ENCODE results near the gene PFKFB1. TPM values are rescaled to one million over a fixed set of nuclear protein-coding genes. Genes with fewer than 3 reads are reported as not detected.

PFKFB1 gene
- total RNA-seq, result 0.22 and 0.39 TPM in 2 replicates

DNA sequence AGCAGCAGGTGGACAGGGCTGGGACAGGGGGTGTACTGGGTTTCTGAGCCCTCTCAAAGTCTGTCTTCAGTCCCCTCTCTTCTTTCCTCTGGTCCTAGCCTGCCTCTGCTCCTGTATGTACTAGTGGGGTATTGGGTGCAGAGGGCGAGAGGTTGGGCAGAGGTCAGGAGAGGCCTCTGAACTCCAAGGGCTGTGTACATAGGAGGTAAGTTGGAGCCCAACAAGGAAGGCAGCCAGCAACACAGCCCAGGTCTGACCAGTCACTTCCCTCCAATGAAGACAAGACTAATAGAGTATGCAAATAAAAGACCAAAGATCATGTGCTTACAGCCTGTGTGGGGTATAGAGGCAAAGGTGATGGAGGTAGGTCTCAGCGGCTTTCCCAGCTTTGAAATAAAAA is at the start of gene PFKFB1:
Gene PFKFB1 (minus strand): TSS at position 90 of the 400 bp plus-strand sequence. CDS start 181 bp downstream, outside the sequence.

DNA sequence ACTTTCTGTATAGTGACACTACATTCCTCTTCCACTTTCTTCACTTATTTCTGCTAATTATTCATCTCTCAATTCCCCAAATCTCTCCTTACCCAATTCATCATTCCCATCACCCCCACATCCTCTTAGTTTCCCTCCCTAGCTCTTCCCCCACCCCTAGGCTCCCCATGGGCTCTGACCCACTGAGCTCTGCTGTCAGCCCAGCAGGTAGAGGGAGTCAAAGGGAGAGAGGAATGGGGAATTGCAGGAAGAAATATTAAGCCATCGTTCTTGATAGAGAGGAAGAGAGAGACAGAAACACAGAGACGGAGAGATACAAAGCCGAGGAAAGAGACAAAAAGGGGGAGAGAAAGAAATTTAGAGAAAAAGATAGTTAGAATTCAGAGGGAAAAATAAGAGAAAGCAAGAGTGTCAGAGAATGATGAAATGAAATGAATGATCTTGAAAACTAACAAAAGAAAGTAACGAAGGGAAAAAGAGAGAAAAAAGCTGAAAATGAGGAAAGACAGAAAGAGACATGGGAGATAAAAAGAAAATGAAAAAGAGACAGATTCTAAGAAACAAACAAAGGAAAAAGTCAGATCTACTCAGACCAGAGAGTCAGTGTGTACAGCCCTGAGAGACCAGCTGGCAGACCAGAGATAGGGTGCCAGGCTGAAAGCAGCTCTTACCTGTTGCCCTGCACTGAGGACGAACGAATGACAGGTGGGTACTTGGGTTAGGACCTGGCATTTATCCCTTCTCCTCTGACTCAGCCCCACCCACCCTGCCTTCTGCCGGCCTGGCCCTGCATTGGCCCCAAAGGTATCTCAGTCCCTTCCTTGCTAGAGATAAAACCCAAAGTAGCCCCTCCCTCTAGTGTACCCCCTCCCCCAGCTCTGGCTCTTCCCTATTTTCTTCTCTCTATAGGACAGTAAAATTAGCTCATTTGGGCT is 36.5 kb upstream of the PFKFB1 start, which contains the start of gene ALAS2:
Gene ALAS2 (minus strand): TSS at position 707 of the 935 bp plus-strand sequence. CDS start 4,977 bp downstream, outside the sequence.

DNA sequence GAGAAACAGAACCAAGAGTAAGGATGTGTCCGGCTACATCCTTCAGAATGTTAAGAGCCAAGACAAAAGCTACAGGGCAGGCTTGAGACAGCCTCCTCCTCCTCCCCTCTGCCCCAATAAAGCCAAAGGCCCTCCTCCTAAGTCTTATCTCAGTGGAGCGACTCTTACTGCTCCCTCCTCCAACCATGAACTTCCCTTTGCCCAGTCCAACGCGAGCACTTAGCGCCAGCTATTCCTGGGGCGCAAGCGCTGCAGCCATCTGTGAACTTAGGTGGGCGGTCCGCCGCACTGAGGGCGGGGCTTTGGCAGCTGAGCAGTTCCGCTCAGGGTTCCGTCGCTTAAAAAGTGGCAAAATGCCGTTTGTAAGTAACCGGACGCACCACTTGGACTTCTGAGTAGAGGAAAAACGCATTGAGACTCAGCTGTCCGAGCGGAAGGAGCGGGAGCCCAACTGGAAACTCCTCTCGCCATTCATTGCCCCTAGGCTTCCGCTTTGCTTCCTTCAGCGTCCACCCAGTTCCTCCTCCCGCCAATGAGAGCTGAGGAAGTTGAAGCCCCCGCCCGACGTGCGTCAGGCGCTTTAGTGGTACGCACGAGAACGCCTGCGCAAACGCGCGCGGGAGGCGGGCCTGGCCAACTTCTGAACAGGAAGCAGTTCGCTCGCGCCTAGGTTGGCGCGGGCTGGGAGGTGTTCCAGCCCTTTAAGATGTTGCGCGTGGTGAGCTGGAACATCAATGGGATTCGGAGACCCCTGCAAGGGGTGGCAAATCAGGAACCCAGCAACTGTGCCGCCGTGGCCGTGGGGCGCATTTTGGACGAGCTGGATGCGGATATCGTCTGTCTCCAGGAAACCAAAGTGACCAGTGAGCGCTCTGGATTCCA is 6.0 kb upstream of the PFKFB1 start, which contains the start of gene APEX2:
Gene APEX2 (plus strand): TSS at position 647 of the 882 bp plus-strand sequence. CDS start 60 bp downstream, at position 707.

DNA sequence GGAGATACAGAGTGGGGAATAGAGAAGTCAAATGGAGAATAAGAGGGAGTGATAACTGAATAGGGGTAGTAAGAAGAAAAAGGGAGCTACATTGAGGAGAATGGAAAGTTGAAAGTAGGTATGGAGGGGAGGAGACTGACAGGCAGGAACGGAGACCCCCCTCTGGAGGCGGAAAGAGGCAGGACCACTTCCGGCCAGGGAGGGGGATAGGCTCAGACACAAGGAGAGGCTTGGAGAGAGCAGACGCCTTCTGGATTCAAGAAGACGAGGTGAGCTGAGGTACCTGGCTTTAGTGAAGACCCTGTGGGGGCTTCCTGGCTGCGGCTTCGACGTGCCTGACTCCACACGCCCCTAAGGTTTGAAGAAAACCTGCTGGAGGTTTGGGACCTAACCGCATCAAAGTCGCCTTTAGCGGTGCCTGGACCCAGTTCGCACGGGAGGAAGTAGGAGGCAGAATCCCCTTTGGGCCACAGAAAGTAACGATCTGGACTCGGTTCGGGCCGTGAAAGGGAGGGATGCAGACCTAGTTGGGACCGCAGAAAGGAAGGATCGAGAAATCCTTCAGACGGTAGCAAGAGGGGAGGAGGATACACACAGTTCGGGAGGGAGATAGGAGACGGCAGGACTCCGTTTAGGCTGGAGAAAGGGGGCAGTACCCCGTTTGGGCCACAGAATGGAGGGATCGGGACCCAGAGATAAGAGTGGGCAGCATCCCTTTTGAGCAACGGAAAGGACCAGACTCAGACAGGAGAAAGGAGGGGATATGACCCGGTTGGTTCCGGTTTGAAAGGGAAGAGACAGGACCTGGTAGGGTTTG is 73.2 kb downstream of the PFKFB1 start, which contains the start of gene TRO:
Gene TRO (plus strand): TSS at position 215 of the 817 bp plus-strand sequence. CDS start 1,423 bp downstream, outside the sequence.

Small RNAs within 50 kb of the gene (small RNA-seq; reads per million reads assigned to genes)
- not detected for gene RF00614

Other genes with a start within 250 kb of the PFKFB1 start
- not detected in 2 replicates for gene ITIH6, start 195.9 kb downstream of the PFKFB1 start, total RNA-seq
- 460 and 481 TPM in 2 replicates for gene MAGED2, start 186.4 kb downstream of the PFKFB1 start, total RNA-seq
- gene TRO, start 73.4 kb downstream of the PFKFB1 start, total RNA-seq, result 37.3 and 39.3 TPM in 2 replicates
- gene APEX2, start 6.2 kb upstream of the PFKFB1 start, total RNA-seq, result 11.8 and 17.5 TPM in 2 replicates
- not detected in 2 replicates for gene ALAS2, start 36.8 kb upstream of the PFKFB1 start, total RNA-seq
- not detected in 2 replicates for gene PAGE2B, start 80.8 kb upstream of the PFKFB1 start, total RNA-seq
- gene PAGE2, start 94.8 kb upstream of the PFKFB1 start, total RNA-seq, result not detected in 2 replicates
- gene PAGE5, start 226.2 kb upstream of the PFKFB1 start, total RNA-seq, result not detected in 2 replicates